GM18519 (cell line): Measurements from ENCODE around the gene KCNQ4.

Experiments used
- ATAC-seq: cut with Tn5 transposase; IDR thresholded peaks from one replicate; pipeline ENCODE4 v1.9.1; 2021; ENCODE audit warnings: mild to moderate bottlenecking, moderate library complexity; ENCODE audit not compliant: unreplicated experiment, low FRiP score

The KCNQ4 gene

DNA sequence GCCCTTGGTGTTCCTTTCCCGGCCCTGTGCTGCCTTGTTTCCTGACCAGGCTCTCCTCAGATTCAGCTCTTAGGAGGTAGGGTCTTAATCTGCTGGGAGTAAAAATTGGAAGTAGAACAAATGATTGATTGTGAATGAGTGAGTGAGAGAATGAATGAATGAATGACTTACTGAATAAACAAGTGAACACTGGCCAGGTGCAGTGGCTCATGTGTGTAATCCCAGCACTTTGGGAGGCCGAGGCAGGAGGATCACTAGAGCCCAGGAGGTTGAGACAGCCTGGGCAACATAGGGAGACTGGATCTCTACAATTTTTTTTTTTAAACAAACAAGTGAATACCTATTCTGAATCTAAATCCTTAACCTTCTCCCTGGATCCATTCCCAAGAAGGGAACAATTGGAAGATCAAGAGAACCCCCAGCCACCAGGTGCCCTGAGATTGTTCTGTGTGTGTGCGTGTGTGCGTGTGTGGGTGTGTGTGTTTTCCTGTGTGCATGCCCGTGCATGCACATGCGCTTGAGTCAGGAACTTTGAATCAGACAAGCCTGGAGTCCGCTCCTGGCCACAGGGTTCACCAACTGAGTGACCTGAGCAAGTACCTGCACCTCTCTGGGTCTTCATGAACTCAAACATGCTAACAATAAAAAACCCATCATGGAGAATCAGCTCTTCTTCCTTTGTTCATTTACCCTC, 102.9 kb downstream of the KCNQ4 start:
- ATAC-seq: no peak

DNA sequence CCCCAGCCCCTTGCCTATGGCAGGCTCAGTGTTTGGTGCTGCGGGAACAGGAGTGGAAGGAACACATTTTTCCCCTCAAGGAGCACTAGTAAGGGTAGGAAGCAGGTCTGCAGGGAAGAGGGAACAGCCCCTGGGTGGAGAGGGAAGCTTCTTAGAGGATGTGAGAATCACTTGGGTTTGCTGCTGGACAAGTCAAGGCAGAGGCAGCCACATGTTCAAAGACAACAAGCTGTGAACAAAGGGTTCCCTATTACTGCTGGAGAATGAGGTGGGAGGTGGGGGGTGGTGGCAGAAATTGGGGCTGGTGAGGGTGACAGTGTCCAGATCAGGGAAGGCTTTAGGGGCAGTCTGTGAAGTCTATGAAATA, 103.4 kb downstream of the KCNQ4 start:
- ATAC-seq: no peak

DNA sequence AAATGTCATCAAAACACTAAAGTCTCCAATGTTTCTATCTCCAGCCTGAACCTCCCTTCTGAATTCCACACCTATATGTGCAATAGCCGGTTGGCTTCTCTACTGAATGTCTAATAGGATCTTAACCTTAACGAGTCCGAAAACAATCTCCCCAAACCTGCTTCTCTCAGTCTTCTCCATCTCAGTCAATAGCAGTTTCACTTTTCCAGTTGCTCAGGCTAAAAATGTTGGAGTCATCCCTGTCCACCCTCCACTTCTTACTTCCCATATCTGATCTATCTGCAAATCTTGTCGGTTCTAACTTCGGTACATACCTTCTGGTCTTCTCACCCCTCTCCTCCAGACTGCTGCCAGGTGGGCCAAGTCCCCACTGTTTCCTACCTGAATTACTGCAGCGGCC, 104.1 kb downstream of the KCNQ4 start:
- ATAC-seq: no peak
